ENCODE data around the gene DNAJC17. TPM values are rescaled to one million over a fixed set of nuclear protein-coding genes. Genes with fewer than 3 reads are reported as not detected.

Gene DNAJC17
- polyA plus RNA-seq, 3 donors, result 15.7 to 31.6 (median 21.5) TPM

GRCh38 chr15:40792394-40792793 lies 14.9 kb downstream of the DNAJC17 start:
- no peak overlapping the region for H3K27ac Mint-ChIP-seq
- no peak overlapping the region for H3K4me3 Mint-ChIP-seq
- peaks cover 15% of the 10 kb centered on the region for H3K79me2 ChIP-seq (ENCODE audit: insufficient read depth, low read length)
- peaks cover 36% of the 10 kb centered on the region for H3K4me1 Mint-ChIP-seq
- no peak overlapping the region for H3K4me2 ChIP-seq (replicated peaks; ENCODE audit: extremely low read depth, low read length, poor library complexity, severe bottlenecking)
- H3K36me3 ChIP-seq (replicated peaks in 1 of 2; ENCODE audit: control insufficient read depth in 1 of 2, insufficient read depth in 2 of 2, low read length in 2 of 2), result peaks cover 4 to 27% of the 10 kb centered on the region in 2 donors
- no peak overlapping the region for H3K27ac ChIP-seq (ENCODE audit: low read depth in 1 of 2, low read length in 2 of 2)
- DNase-seq, result no peak
- H4K20me1 ChIP-seq (ENCODE audit: insufficient read depth, low read length), result peaks cover 52% of the 10 kb centered on the region
- H3K27me3 Mint-ChIP-seq (ENCODE audit: low read depth in 3 of 3), result no peaks in the 10 kb centered on the region
- H3K9me3 ChIP-seq (replicated peaks in 1 of 2; ENCODE audit: control insufficient read depth in 1 of 2, insufficient read depth in 1 of 2, low read length in 2 of 2), result no peaks in the 10 kb centered on the region
- no peak overlapping the region for H3K4me3 ChIP-seq (replicated peaks in 1 of 3; ENCODE audit: low read depth in 2 of 3, low read length in 3 of 3)
- no peak for TF ChIP-seq CTCF (IDR thresholded peaks at IDR 0.05)
- H3K9me3 Mint-ChIP-seq, result no peaks in the 10 kb centered on the region
- no peaks in the 10 kb centered on the region for H3K27me3 ChIP-seq (ENCODE audit: control insufficient read depth in 2 of 2, insufficient read depth in 2 of 2, low read length in 2 of 2)
- no peak overlapping the region for H3K9ac ChIP-seq (ENCODE audit: insufficient read depth, low read length, poor library complexity, severe bottlenecking)
- H2AFZ ChIP-seq (ENCODE audit: insufficient read depth, low read depth, low read length, poor library complexity, severe bottlenecking), result no peak overlapping the region
- 67% methylated on average over 1 of the region's 3 CpGs for WGBS (ENCODE audit: insufficient coverage)
- H3K36me3 Mint-ChIP-seq, result peaks cover 16 to 34% of the 10 kb centered on the region in 2 donors
- H3K4me1 ChIP-seq (ENCODE audit: control insufficient read depth in 1 of 2, insufficient read depth in 2 of 2, low read length in 2 of 2), result peaks cover 18 to 33% of the 10 kb centered on the region in 2 donors
- intact Hi-C loops (cut with micrococcal nuclease), result no loop called here

GRCh38 chr15:40790718-40791117 lies 16.6 kb downstream of the DNAJC17 start:
- Histone ChIP-seq H3K27ac (ENCODE audit: low read depth in 1 of 2, low read length in 2 of 2) (no peak overlapping the region), H3K4me1 (ENCODE audit: control insufficient read depth in 1 of 2, insufficient read depth in 2 of 2, low read length in 2 of 2) (peaks cover 22 to 30% of the 10 kb centered on the region in 2 donors), H3K9me3 (replicated peaks in 1 of 2; ENCODE audit: control insufficient read depth in 1 of 2, insufficient read depth in 1 of 2, low read length in 2 of 2) (no peaks in the 10 kb centered on the region), H3K4me2 (replicated peaks; ENCODE audit: extremely low read depth, low read length, poor library complexity, severe bottlenecking) (no peak overlapping the region), H3K27me3 (ENCODE audit: control insufficient read depth in 2 of 2, insufficient read depth in 2 of 2, low read length in 2 of 2) (no peaks in the 10 kb centered on the region), H3K9ac (ENCODE audit: insufficient read depth, low read length, poor library complexity, severe bottlenecking) (no peak overlapping the region), H3K36me3 (replicated peaks in 1 of 2; ENCODE audit: control insufficient read depth in 1 of 2, insufficient read depth in 2 of 2, low read length in 2 of 2) (peaks cover 4 to 27% of the 10 kb centered on the region in 2 donors), H3K4me3 (replicated peaks in 1 of 3; ENCODE audit: low read depth in 2 of 3, low read length in 3 of 3) (no peak overlapping the region), H2AFZ (ENCODE audit: insufficient read depth, low read depth, low read length, poor library complexity, severe bottlenecking) (no peak overlapping the region), H3K79me2 (ENCODE audit: insufficient read depth, low read length) (peaks cover 19% of the 10 kb centered on the region), H4K20me1 (ENCODE audit: insufficient read depth, low read length) (peaks cover 59% of the 10 kb centered on the region)
- intact Hi-C loops (cut with micrococcal nuclease), result no loop called here
- TF ChIP-seq CTCF (IDR thresholded peaks at IDR 0.05), result no peak
- H3K9me3 Mint-ChIP-seq, result no peaks in the 10 kb centered on the region
- no peak for DNase-seq
- H3K27me3 Mint-ChIP-seq (ENCODE audit: low read depth in 3 of 3), result peaks cover 0 to 2% (median 0%) of the 10 kb centered on the region in 3 donors
- peaks cover 17 to 39% of the 10 kb centered on the region in 2 donors for H3K36me3 Mint-ChIP-seq
- no peak overlapping the region for H3K27ac Mint-ChIP-seq
- peaks cover 34% of the 10 kb centered on the region for H3K4me1 Mint-ChIP-seq
- H3K4me3 Mint-ChIP-seq, result no peak overlapping the region
- no CpG with 5 or more reads among the region's 3 CpGs for WGBS (ENCODE audit: insufficient coverage)

Data from CD14-positive monocyte (primary cell).